Measurements from ENCODE around the gene MARK2. TPM values are rescaled to one million over a fixed set of nuclear protein-coding genes. Genes with fewer than 3 reads are reported as not detected.
A peak's percentile ranks its signal among the peaks of the same experiment; 100 is the strongest.

The MARK2 gene
- total and polyA plus RNA-seq, 2 of the 8 experiments (the other 6 are each of a cell fraction or from before 2014, with no cell fraction given) = 19.3 to 58.5 TPM

- Histone ChIP-seq H2BK5ac (ENCODE audit: low read depth, low read length) (peak overlapping the region; percentile 20; the same call in 1 of the 2 replicates), H3K9me3 (ENCODE audit: insufficient read depth in 2 of 2, low read depth in 1 of 2, low read length in 1 of 2) (no peaks in the 10 kb centered on the region), H2BK15ac (ENCODE audit: low read length) (no peak overlapping the region), H3K27me3 (replicated peaks in 1 of 4; ENCODE audit: control insufficient read depth in 3 of 4, extremely low read depth in 1 of 4, insufficient read depth in 3 of 4, low read length in 3 of 4) (no peaks in the 10 kb centered on the region), H3K4me3 (ENCODE audit: extremely low read depth in 1 of 4, insufficient read depth in 2 of 4, low read depth in 3 of 4, low read length in 4 of 4) (no peak overlapping the region), H4K5ac (ENCODE audit: insufficient read length, low read depth, low read length) (no peak overlapping the region), H3K14ac (ENCODE audit: insufficient read length) (no peak overlapping the region), H3K56ac (replicated peaks; ENCODE audit: insufficient read length, low read depth, low read length) (no peak overlapping the region), H3K79me1 (ENCODE audit: low read depth, low read length) (peaks cover 17% of the 10 kb centered on the region), H3K27ac (ENCODE audit: low read depth, low read length) (no peak overlapping the region), H2BK20ac (ENCODE audit: low read length) (no peak overlapping the region), H3K23ac (ENCODE audit: insufficient read length) (no peak overlapping the region), H3K23me2 (ENCODE audit: low read depth, low read length) (no peaks in the 10 kb centered on the region), H3K18ac (ENCODE audit: extremely low read depth, low read length) (no peak overlapping the region), H4K20me1 (replicated peaks in 1 of 2; ENCODE audit: control insufficient read depth in 1 of 2, insufficient read depth in 2 of 2, low read length in 2 of 2) (peaks cover 12 to 17% of the 10 kb centered on the region in 2 experiments), H3K4ac (replicated peaks; ENCODE audit: insufficient read length, low read depth, low read length) (no peak overlapping the region), H3K4me2 (ENCODE audit: insufficient read depth in 1 of 2, low read depth in 2 of 2, low read length in 2 of 2) (no peak overlapping the region), H3K36me3 (ENCODE audit: control insufficient read depth in 2 of 4, insufficient read depth in 4 of 4, low read length in 3 of 4) (peaks cover 0 to 7% (median 5%) of the 10 kb centered on the region in 4 experiments; a peak in 3 of 8 replicates), H3K9ac (replicated peaks in 1 of 4; ENCODE audit: extremely low read depth in 1 of 4, low read depth in 3 of 4, low read length in 3 of 4) (no peak overlapping the region), H3K79me2 (ENCODE audit: control insufficient read depth in 1 of 2, insufficient read depth in 2 of 2, low read length in 2 of 2) (peaks cover 4 to 73% of the 10 kb centered on the region in 2 experiments; a peak in 3 of 4 replicates), H2BK120ac (replicated peaks; ENCODE audit: low read depth, low read length) (no peak overlapping the region), H2BK12ac (ENCODE audit: low read depth, low read length) (0 out of 2 replicates have a peak overlapping the region, but pooled peaks have one; percentile 35), H3K4me1 (replicated peaks in 1 of 4; ENCODE audit: control insufficient read depth in 3 of 4, insufficient read depth in 4 of 4, low read length in 3 of 4) (peaks cover 9 to 25% (median 12%) of the 10 kb centered on the region in 4 experiments), H2AFZ (ENCODE audit: low read length) (no peak overlapping the region), H4K91ac (replicated peaks; ENCODE audit: insufficient read length, low read length) (no peak overlapping the region), H2AK5ac (ENCODE audit: low read depth, low read length) (no peak overlapping the region), H4K8ac (ENCODE audit: extremely low read depth, insufficient read depth, low read length) (no peak overlapping the region)
- ChIA-PET POLR2A (ENCODE audit: partially characterized antibody) (interaction anchor here (0.7 to 2.1 kb wide), 3 partner anchors 27 to 915 kb away, joined by 3 to 6 read pairs (median 4); partner anchors contain the start of gene RCOR2), CTCF (ENCODE audit: partially characterized antibody) (interaction anchor here (1.4 to 6.4 kb wide), 3 partner anchors 11 to 54 kb away, joined by 5 to 45 read pairs (median 39); partner anchors contain the start of gene MARK2)
- no peak for TF ChIP-seq TAF7 (optimal IDR thresholded peaks at IDR 0.05; ENCODE audit: borderline replicate concordance, low read depth, low read length)
- no peak for TF ChIP-seq PHF8 (conservative IDR thresholded peaks at IDR 0.05; ENCODE audit: low read depth, low read length)
- FAIRE-seq (no peak), DNase-seq (ENCODE audit: low read depth in 1 of 2, low spot score in 2 of 2) (no peak)
- WGBS, 2 experiments (ENCODE audit: extremely low coverage in 1 of 2, insufficient coverage in 1 of 2, insufficient read length in 1 of 2, insufficient replicate concordance in 2 of 2, low coverage in 1 of 2, low lambda C conversion rate in 2 of 2, missing lambda C conversion rate in 1 of 2) = 90% methylated on average over 7 of the region's 7 CpGs; no CpG with 5 or more reads in 1 of the 2 experiments
These were observed 51.5 kb downstream of the MARK2 start for GRCh38 chr11:63890368-63890767.
